Fibroblast of lung (primary cell): Measurements from ENCODE around the gene LHFPL2. TPM values are rescaled to one million over a fixed set of nuclear protein-coding genes. Genes with fewer than 3 reads are reported as not detected.
A peak's percentile ranks its signal among the peaks of the same experiment; 100 is the strongest.

Source experiments
- DNase-seq, 2 donors: peaks; one replicate each; pipeline versions ENCODE4 v3.0.0 to v3.0.0-alpha.2; 2010; ENCODE audit warnings: low read depth in 2 of 2
- H2AFZ ChIP-seq: 2 replicates; pipeline ENCODE4 v1.5.1; 2012; ENCODE audit warnings: low read length, control low read depth, inconsistent platforms
- H3K27ac ChIP-seq: 2 replicates; pipeline ENCODE4 v1.5.1; 2011; ENCODE audit warnings: low read length, control low read depth; ENCODE audit not compliant: insufficient read depth
- H3K27me3 ChIP-seq: 2 replicates; pipeline ENCODE4 v1.5.1; 2011; ENCODE audit warnings: mild to moderate bottlenecking, low read length; ENCODE audit not compliant: control insufficient read depth, insufficient read depth
- H3K36me3 ChIP-seq: 2 replicates; pipeline ENCODE4 v1.5.1; 2011; ENCODE audit warnings: low read length; ENCODE audit not compliant: control insufficient read depth, insufficient read depth
- H3K4me1 ChIP-seq: 2 replicates; pipeline ENCODE4 v1.5.1; 2011; ENCODE audit warnings: low read length; ENCODE audit not compliant: control insufficient read depth, insufficient read depth; ENCODE audit errors: extremely low read depth
- H3K4me2 ChIP-seq: 2 replicates; pipeline ENCODE4 v1.5.1; 2011; ENCODE audit warnings: low read length, control low read depth; ENCODE audit not compliant: insufficient read depth; ENCODE audit errors: extremely low read depth
- H3K4me3 ChIP-seq, 4 experiments: fragments of 200-600 bp in 1 of 4; sonication (generic) in 1 of 4; replicated peaks in 1 of 4; 2 replicates each; pipeline ENCODE4 v1.5.1; 2011 to 2016; ENCODE audit warnings: low read length in 4 of 4, low read depth in 3 of 4, mild to moderate bottlenecking in 3 of 4, control low read depth in 2 of 4, inconsistent platforms in 1 of 4, mixed read lengths in 1 of 4; ENCODE audit not compliant: insufficient read depth in 1 of 4; ENCODE audit errors: control extremely low read depth in 1 of 4
- H3K79me2 ChIP-seq: 2 replicates; pipeline ENCODE4 v1.5.1; 2012; ENCODE audit warnings: mild to moderate bottlenecking, low read length, inconsistent platforms; ENCODE audit not compliant: control insufficient read depth, insufficient read depth
- H3K9ac ChIP-seq: 2 replicates; pipeline ENCODE4 v1.5.1; 2011; ENCODE audit warnings: mild to moderate bottlenecking, low read length, control low read depth; ENCODE audit not compliant: insufficient read depth
- H3K9me3 ChIP-seq: 2 replicates; pipeline ENCODE4 v1.5.1; 2012; ENCODE audit warnings: low read depth, low read length; ENCODE audit not compliant: control insufficient read depth, insufficient read depth
- H4K20me1 ChIP-seq: 2 replicates; pipeline ENCODE4 v1.5.1; 2011; ENCODE audit warnings: low read length; ENCODE audit not compliant: control insufficient read depth, insufficient read depth; ENCODE audit errors: extremely low read depth
- CTCF ChIP-seq, 2 donors: IDR thresholded peaks in 1 of 2; conservative IDR thresholded peaks in 1 of 2; 1 replicate in 1 of 2; 2 replicates in 1 of 2; pipeline ENCODE4 v1.5.1; 2011 to 2012; ENCODE audit warnings: low read length in 2 of 2, control low read depth in 1 of 2, inconsistent platforms in 1 of 2, low read depth in 1 of 2, mild to moderate bottlenecking in 1 of 2
- EZH2 ChIP-seq: IDR thresholded peaks from 2 replicates; pipeline ENCODE4 v1.5.1; 2012; ENCODE audit warnings: low read length, control low read depth, mild to moderate bottlenecking; ENCODE audit errors: missing control alignments
- polyA plus RNA-seq, 2 donors: library from polyadenylated mRNA; depleted of rRNA in 1 of 2; stranded (reverse) in 1 of 2; unstranded in 1 of 2; fragments of >200 nt; gene quantifications; 2 replicates each; pipeline ENCODE4 v1.2.1, GENCODE V29; 2011 to 2012; ENCODE audit warnings: missing spikeins in 1 of 2
- total RNA-seq: library from RNA; depleted of rRNA; stranded (reverse); fragments of >200 nt; gene quantifications from 2 replicates; pipeline ENCODE4 v1.2.1, GENCODE V29; 2014

The LHFPL2 gene
- total and polyA plus RNA-seq, 2 donors (not counting 1 experiment from before 2014, with no cell fraction given): 13.7 to 51.4 TPM

DNA sequence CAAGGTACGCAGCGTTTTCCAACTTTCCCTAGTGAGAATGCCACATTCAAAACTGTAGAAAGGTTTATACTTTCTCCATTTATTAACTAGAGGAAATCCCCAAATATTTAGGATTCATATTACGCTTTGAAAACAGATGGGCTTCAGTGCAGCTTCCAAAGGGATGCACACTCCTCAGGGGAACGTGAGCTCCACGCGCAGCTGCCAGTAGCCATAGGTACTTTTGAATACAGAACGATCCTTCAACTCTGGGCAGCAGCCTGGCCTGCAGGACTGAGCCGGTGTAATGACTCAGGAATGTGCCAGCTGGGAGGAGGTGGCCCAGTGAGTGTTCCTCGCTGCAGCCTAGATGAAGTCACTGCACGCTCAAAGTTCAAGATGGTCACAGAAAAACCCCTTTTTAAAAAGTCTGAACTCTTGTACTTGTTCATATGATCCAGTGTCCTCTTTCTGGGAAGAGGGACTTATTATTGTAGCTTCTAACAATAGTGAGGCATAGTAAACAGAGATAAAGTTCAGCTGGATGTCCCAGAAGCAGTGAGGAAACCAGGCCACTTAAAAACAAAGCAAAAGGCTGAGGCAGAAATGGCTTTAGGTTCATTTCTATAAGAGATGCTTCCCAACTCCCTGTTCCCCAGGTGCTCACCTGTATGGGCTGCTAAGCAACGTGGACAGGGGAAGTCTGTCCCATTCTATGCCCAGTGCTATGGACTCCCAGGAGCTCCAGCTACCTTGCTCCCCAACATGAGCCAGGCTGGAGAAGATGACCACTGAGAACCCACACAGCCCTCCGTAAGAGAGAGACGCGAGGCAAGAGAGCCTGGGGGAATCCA lies 130.0 kb downstream of the LHFPL2 start:
- Histone ChIP-seq H3K79me2 (no peaks in the 10 kb centered on the region), H3K36me3 (no peaks in the 10 kb centered on the region), H3K27me3 (no peaks in the 10 kb centered on the region), H4K20me1 (no peaks in the 10 kb centered on the region), H3K9me3 (no peaks in the 10 kb centered on the region), H3K9ac (peak overlapping the region; percentile 47), H2AFZ (peak overlapping the region; percentile 9), H3K27ac (peak overlapping the region; percentile 96), H3K4me1 (peaks cover 16% of the 10 kb centered on the region), H3K4me2 (peak overlapping the region; percentile 77), H3K4me3 (no peak overlapping the region)
- TF ChIP-seq CTCF (conservative IDR thresholded peaks at IDR 0.05 in 1 of 2, IDR thresholded peaks at IDR 0.05 in 1 of 2; ENCODE audit: low read depth in 1 of 2, low read length in 2 of 2) (no peak), EZH2 (no peak)
- DNase-seq: peak; percentile 83 to 94

- Histone ChIP-seq H3K9me3 (no peaks in the 10 kb centered on the region), H3K9ac (no peak overlapping the region), H3K36me3 (no peaks in the 10 kb centered on the region), H3K4me3 (no peak overlapping the region), H3K79me2 (no peaks in the 10 kb centered on the region), H2AFZ (no peak overlapping the region), H3K4me2 (no peak overlapping the region), H4K20me1 (no peaks in the 10 kb centered on the region), H3K27ac (no peak overlapping the region), H3K4me1 (peaks cover 16% of the 10 kb centered on the region), H3K27me3 (no peaks in the 10 kb centered on the region)
- TF ChIP-seq EZH2: no peak
- TF ChIP-seq CTCF (conservative IDR thresholded peaks at IDR 0.05 in 1 of 2, IDR thresholded peaks at IDR 0.05 in 1 of 2; ENCODE audit: low read depth in 1 of 2, low read length in 2 of 2): no peak
- DNase-seq: no peak
These were observed 132.9 kb downstream of the LHFPL2 start for GRCh38 chr5:78515670-78516069.

GRCh38 chr5:78514427-78515330 lies 133.9 kb downstream of the LHFPL2 start:
- Histone ChIP-seq H3K79me2 (peaks cover 2% of the 10 kb centered on the region), H3K36me3 (no peaks in the 10 kb centered on the region), H3K27me3 (no peaks in the 10 kb centered on the region), H3K9ac (no peak overlapping the region), H3K4me3 (no peak overlapping the region), H2AFZ (no peak overlapping the region), H3K4me1 (peaks cover 16% of the 10 kb centered on the region), H3K9me3 (no peaks in the 10 kb centered on the region), H3K27ac (no peak overlapping the region), H4K20me1 (no peaks in the 10 kb centered on the region), H3K4me2 (no peak overlapping the region)
- TF ChIP-seq CTCF (conservative IDR thresholded peaks at IDR 0.05 in 1 of 2, IDR thresholded peaks at IDR 0.05 in 1 of 2; ENCODE audit: low read depth in 1 of 2, low read length in 2 of 2) (no peak), EZH2 (no peak)
- no peak for DNase-seq
